ENCODE results near the gene OR1C1.

DNA sequence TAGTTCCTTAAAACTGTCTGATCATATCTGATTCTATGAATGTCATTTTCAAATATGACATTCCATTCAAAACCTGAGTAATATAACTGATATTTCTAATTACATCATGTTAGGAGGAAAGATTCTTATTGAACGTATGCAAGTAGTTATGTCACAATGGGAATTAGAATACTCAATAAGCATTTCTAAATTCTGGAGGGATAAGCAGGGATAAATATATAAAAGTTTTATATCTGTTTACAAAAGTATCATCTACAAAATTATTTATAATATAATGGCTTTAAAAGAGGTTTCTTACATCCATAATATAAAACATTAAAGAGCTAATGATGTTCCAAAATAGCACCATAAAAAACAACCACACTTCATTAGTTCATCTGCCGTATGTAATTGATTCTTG is 12.3 kb downstream of the OR1C1 start, which contains the start of gene OR14A2:
- no peak for TF ChIP-seq CTCF (optimal IDR thresholded peaks at IDR 0.05 in 1 of 3, IDR thresholded peaks at IDR 0.05 in 1 of 3, conservative IDR thresholded peaks at IDR 0.05 in 1 of 3; ENCODE audit: extremely low read depth in 1 of 3, insufficient read depth in 2 of 3, low read length in 3 of 3)
- no peak for TF ChIP-seq EZH2 (IDR thresholded peaks at IDR 0.05; ENCODE audit: low read length)

Data from keratinocyte (primary cell).